Stimulated activated naive B cell treated with anti-CD40 and anti-IgM and Interleukin-4, amounts not matched to agents 10 μg/mL and 1 μg/mL and 100 μg/mL, for 72 hours (primary cell): Measurements from ENCODE around the gene CCDC12.

Source experiments
- ATAC-seq, 2 donors: fragments of 150-1000 bp; cut with Tn5 transposase; replicated peaks; 2 replicates each; pipeline ENCODE4 v1.10.0; 2021; ENCODE audit warnings: moderate library complexity in 1 of 2
- DNase-seq: peaks from one replicate; pipeline ENCODE4 v3.0.0; 2021
- H3K27ac Mint-ChIP-seq: one replicate; pipeline ENCODE4 v1.8.0; 2022; ENCODE audit warnings: mild to moderate bottlenecking, mixed read lengths
- H3K27me3 Mint-ChIP-seq, 2 donors: one replicate each; pipeline ENCODE4 v1.8.0; 2022; ENCODE audit warnings: mixed read lengths in 2 of 2
- H3K36me3 Mint-ChIP-seq, 2 donors: one replicate each; pipeline ENCODE4 v1.8.0; 2022; ENCODE audit warnings: mixed read lengths in 2 of 2, mild to moderate bottlenecking in 1 of 2
- H3K4me1 Mint-ChIP-seq, 2 donors: one replicate each; pipeline ENCODE4 v1.8.0; 2022; ENCODE audit warnings: mixed read lengths in 2 of 2, mild to moderate bottlenecking in 1 of 2
- H3K4me3 Mint-ChIP-seq, 2 donors: one replicate each; pipeline ENCODE4 v1.8.0; 2022; ENCODE audit warnings: mild to moderate bottlenecking in 2 of 2, mixed read lengths in 2 of 2, moderate library complexity in 1 of 2
- H3K9me3 Mint-ChIP-seq, 2 donors: one replicate each; pipeline ENCODE4 v1.8.0; 2022; ENCODE audit warnings: mixed read lengths in 2 of 2, mild to moderate bottlenecking in 1 of 2

Gene CCDC12

DNA sequence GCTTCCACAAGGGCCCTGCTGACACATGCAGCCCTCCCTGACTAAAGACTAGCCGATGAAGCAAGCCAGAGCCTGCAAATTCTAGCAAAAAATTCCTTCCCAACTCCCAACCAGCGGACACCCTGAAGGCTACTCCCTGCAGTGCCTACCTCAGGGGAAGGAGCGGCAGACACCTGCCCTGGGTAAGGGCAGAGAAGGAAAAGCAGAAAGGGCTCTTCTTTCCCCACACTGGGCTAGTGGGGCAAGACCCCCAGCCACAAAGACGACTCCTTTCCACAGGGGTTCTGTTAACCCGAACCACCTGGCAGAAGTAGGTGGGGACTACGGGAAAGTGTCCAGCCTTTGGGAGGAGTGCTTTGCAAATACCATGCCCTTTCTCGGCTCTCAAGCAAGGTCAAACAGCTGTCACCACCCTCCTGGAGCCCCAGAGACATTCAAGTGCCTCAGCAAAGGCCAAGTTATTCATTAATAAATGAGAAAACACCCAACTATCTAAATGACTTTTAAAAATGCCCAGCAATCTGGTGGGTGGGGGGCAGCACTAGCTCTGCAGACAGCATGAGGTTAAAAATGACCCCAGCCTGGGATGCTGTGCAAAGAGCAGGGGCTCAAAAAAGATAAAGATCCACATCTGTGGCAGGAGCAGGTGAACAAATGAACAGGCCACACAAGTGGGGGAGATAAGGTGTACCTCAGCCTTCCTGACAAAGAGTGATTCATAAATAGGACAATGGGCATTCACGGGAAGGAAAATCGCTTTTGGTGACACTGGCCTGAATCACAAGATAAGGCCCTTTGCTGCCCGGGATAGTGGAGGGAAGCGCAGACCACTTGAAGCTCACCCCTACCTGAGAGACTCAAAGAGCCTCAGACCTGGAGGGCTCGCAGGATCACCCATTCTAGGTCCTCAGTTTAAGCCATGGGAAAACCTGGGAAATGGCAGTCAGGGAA, 33.0 kb downstream of the CCDC12 start:
- no peaks in the 10 kb centered on the region for H3K27me3 Mint-ChIP-seq
- peak overlapping the region; percentile 51 to 60 for H3K4me3 Mint-ChIP-seq
- no peak for DNase-seq
- peaks cover 81 to 98% of the 10 kb centered on the region in 2 donors for H3K4me1 Mint-ChIP-seq
- H3K36me3 Mint-ChIP-seq: peaks cover 53 to 77% of the 10 kb centered on the region in 2 donors
- ATAC-seq: peak; percentile 77 to 80
- peak overlapping the region; percentile 88 for H3K27ac Mint-ChIP-seq
- no peaks in the 10 kb centered on the region for H3K9me3 Mint-ChIP-seq

DNA sequence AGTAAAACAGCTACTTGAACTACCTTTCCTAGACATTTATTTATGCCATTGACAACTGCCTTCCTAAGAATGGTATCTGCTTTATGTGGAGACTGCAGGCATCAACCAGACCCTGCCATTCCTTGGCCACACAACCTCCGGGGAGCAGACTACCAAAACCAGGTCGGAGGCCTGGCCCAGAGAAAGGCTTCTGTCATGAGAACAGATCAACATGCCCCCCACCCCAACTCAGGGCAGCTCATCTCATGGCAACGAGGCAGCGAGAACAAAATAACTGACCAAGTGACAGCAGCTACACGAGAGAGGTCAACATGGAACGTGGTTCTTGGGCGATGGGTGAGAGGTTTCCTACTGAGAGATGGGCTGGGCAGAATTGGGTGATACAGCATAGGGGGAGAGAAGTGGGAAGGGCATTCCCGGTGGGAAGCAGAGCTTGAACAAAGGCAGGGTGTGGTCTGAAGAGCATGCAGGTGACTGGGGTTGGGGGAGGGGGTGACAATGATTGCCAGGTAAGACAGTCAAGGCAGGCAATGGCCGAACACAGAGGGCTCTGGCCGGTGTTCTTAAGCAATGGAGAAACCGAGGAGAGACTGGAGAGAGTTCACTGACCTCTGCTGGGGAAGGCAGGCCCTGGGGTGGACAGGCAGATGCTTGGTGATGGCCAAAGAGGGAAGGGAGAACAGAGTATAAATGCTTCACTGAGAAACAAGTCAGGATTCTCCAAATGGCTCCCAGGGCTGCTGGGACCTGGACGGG, 33.9 kb downstream of the CCDC12 start:
- ATAC-seq: no peak
- DNase-seq: no peak
- Mint-ChIP-seq H3K27ac (peak overlapping the region; percentile 88), H3K27me3 (no peaks in the 10 kb centered on the region), H3K4me3 (peak overlapping the region; percentile 30 to 51), H3K4me1 (peaks cover 79 to 98% of the 10 kb centered on the region in 2 donors), H3K36me3 (peaks cover 52 to 79% of the 10 kb centered on the region in 2 donors), H3K9me3 (no peaks in the 10 kb centered on the region)

DNA sequence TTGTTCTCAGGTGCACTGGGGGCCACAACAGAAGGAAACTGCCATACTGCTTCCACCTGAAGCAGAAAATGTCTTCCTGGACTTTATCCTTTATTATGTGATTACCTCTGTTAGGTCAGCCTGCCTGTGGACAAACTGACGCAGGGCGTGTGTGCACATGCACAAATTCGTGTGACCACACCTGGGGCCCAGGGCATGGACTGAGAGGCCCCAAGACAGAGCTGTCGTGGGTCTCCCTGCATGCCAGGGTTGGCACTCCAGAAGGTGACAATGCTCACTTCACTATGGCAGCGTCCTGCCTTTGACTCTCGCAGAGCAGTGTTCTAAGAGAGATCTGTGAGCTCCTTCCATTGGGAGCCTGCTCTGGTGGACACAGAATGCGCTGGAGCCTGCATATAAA, 34.5 kb downstream of the CCDC12 start:
- Mint-ChIP-seq H3K4me3 (no peak overlapping the region), H3K9me3 (no peaks in the 10 kb centered on the region), H3K36me3 (peaks cover 53 to 78% of the 10 kb centered on the region in 2 donors), H3K27me3 (no peaks in the 10 kb centered on the region), H3K27ac (peak overlapping the region; percentile 88), H3K4me1 (peaks cover 76 to 97% of the 10 kb centered on the region in 2 donors)
- no peak for ATAC-seq
- no peak for DNase-seq

DNA sequence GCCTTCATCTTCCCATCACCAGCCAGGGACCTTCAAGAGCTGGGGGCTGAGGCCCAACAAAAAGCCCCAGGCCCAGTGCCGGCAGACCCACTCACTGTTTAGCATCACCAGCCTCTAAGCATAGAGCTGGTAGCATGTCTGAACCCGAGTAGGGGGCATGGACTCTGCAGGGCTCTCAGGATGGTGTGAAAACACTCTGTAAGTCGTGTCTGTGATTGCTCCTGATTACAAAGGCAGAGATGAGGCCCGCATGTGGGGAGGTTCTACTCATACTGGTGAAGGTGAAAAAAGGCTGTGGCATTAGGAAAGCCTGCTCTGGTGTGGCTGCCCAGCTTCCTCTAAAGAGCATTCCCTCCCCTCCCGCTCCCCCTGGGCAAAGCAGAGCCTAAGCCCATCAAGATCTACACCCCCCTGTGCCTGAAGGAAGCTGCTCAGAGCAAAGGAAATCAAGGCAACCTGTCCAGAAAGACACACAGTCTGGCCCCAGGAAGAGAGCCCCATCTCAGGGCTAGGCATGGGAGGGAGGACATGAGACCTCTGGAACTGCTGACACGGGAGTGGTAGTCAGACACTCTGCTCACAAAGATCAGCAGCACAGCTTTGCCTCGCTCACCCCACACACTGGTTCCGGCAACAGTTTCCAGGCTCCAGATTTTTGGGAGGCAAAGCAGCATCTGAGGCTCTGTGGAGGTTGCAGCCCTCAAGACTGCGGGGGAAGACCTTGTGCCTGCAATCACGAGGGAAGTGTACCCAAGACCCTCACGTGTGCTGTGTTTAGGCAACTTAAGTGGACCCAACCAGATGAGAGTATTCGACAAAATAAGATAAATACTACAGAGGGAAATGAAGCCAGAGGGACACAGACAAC, 36.7 kb downstream of the CCDC12 start:
- ATAC-seq: no peak
- no peak for DNase-seq
- Mint-ChIP-seq H3K36me3 (peaks cover 48 to 80% of the 10 kb centered on the region in 2 donors), H3K27me3 (no peaks in the 10 kb centered on the region), H3K9me3 (no peaks in the 10 kb centered on the region), H3K4me3 (peak overlapping the region in 1 of 2 donors; percentile 17), H3K27ac (peak overlapping the region; percentile 95), H3K4me1 (peaks cover 71 to 95% of the 10 kb centered on the region in 2 donors)

DNA sequence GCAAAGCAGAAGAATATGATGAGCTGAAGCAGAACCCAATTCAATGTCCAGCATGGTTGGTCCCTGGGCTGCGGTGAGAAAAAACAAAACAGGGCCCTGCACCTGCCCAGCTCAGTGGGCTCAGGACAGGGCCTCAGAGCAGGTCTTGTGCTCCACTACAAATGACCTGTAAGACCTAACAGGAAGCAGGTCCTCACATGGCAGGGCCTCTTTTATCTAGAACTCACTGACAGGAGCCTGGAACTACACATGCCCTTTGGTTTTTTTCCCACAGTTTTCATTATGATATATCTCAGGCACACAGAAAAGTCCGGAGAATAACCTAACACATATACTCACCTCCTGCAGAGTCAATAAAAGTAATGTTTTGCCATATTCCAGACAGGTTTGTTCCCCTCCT, 38.4 kb downstream of the CCDC12 start:
- Mint-ChIP-seq H3K4me3 (no peak overlapping the region), H3K27ac (peak overlapping the region; percentile 83), H3K4me1 (peaks cover 62 to 95% of the 10 kb centered on the region in 2 donors), H3K9me3 (no peaks in the 10 kb centered on the region), H3K36me3 (peaks cover 45 to 77% of the 10 kb centered on the region in 2 donors), H3K27me3 (no peaks in the 10 kb centered on the region)
- ATAC-seq: no peak
- DNase-seq: no peak

DNA sequence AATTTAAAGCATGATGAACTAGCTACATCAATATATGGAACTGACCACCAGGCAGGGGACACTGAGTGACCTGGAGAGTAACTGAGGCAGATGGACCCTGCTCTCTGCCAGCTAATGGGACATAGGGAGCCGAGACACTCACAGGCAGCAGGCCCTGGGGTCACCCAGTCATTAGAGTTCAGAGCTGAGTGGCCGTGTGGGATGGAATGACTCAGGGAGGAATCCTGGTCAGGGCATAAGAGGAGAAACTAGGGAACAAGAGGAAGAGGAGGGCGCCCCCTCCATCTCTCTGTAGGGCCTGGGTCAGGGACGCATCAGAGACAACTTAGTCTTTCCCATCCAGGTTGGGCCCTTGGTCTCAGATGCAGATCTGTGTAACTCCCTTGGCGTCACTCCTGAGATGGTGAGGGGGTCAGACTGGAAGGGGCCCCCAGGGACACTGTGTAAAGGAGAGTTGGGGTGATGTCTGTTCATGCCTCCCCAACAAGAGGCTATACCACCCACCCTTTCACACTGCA, 39.8 kb downstream of the CCDC12 start:
- DNase-seq: no peak
- no peak overlapping the region for H3K4me3 Mint-ChIP-seq
- no peaks in the 10 kb centered on the region for H3K9me3 Mint-ChIP-seq
- H3K36me3 Mint-ChIP-seq: peaks cover 43 to 77% of the 10 kb centered on the region in 2 donors
- peaks cover 62 to 95% of the 10 kb centered on the region in 2 donors for H3K4me1 Mint-ChIP-seq
- ATAC-seq: no peak
- no peaks in the 10 kb centered on the region for H3K27me3 Mint-ChIP-seq
- peak overlapping the region; percentile 43 for H3K27ac Mint-ChIP-seq

DNA sequence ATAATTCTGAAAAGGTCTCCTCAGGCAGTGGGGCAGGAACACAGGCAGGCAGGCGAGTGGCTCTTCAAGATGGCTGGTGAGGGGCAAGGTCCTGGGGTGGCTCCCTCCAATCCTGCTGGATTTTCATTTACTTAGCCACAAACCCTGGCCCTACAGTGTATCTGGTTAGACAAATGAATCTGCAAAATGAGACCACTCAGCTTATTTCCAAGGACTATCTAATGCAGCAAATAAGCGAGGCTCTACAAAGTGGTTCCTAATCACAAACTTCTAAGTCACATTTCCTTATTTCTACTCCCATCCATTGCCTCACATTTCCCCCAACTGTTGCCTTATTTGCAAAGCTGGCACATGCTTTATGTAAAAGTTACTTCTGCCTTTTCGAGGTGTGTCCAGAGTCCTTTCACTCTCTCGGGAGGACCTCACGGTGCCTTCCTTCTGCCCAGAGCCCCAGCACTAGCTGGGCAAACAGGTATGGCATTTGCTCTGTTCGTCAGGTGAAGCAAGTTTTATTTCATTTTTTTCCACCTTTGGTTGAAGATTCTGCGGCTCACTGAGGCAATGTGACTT, 40.5 kb downstream of the CCDC12 start:
- Mint-ChIP-seq H3K9me3 (no peaks in the 10 kb centered on the region), H3K4me1 (peaks cover 67 to 95% of the 10 kb centered on the region in 2 donors), H3K27me3 (no peaks in the 10 kb centered on the region), H3K4me3 (no peak overlapping the region), H3K27ac (peak overlapping the region; percentile 51), H3K36me3 (peaks cover 46 to 83% of the 10 kb centered on the region in 2 donors)
- ATAC-seq (no peak), DNase-seq (no peak)

DNA sequence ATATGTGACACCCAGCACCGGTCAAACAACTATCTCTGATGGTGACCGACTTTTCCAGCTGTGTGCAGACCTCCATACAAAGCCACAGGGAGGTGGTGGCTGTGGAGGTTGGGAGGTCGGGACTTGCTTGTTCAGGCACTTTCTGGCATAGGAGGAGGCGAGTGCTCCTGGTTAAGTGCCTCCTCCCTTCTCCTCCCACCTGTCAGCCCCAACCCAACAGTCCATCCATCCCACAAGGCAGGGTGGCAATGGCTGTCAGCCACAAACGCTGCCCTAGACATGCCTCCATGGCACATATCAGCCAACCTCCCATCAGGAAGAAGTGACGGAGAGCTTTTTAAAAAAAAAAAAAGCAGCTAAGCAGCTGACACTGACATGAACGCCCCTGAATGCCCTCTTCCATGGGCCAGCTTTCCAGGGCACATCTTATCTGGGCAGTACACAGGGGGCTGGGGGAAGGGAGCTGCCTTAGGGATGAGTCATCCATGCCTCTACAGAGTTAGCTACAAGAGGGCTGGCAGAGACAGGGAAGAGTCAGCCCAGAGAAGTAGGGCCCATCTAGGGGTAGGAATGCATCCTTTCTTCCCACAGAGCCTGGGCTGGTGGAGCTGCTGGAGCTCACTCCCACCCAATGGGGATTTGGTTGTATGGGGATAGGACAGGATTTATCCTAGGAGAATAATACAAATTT, 41.2 kb downstream of the CCDC12 start:
- H3K36me3 Mint-ChIP-seq: peaks cover 49 to 86% of the 10 kb centered on the region in 2 donors
- no peak for ATAC-seq

DNA sequence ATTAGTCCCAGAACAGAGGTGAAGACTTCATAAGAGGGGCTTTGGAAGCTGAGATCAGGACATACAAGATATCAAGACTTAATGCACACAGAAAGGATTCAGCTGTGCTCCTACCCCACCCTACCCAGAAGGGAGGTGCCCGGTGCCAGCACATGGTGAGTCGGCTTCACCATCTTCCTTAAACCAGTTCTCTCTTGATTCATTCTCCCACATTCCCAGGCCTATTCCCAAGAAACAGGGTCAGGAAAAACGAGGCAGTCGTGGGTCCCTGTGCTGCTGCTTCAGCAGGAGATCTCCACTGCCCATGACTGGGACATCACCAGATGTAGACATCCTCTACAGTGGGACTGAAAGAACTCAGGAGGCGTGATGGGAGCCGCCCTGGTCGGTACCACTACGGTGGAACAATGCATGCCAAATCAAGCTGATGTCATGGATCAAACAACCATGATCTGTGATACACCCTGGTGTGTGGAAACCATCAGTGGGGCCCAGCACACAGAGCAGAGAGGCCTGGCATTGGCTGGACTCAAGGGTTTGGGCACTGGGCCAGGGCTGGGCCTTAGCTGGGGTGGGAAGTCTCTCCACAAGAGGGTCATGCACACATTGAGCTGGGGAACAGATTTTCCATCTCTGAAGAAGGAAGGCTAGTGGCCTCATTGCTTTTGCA, 41.9 kb downstream of the CCDC12 start:
- no peak for ATAC-seq
- Mint-ChIP-seq H3K4me3 (no peak overlapping the region), H3K27ac (peak overlapping the region; percentile 86), H3K36me3 (peaks cover 47 to 83% of the 10 kb centered on the region in 2 donors), H3K4me1 (peaks cover 66 to 97% of the 10 kb centered on the region in 2 donors), H3K27me3 (no peaks in the 10 kb centered on the region), H3K9me3 (no peaks in the 10 kb centered on the region)
- no peak for DNase-seq

More for the DNA sequence above, 41.2 kb downstream of the CCDC12 start:
- H3K9me3 Mint-ChIP-seq: no peaks in the 10 kb centered on the region
- H3K27ac Mint-ChIP-seq: peak overlapping the region; percentile 86
- no peaks in the 10 kb centered on the region for H3K27me3 Mint-ChIP-seq
- no peak for DNase-seq
- H3K4me3 Mint-ChIP-seq: no peak overlapping the region
- H3K4me1 Mint-ChIP-seq: peaks cover 69 to 97% of the 10 kb centered on the region in 2 donors

DNA sequence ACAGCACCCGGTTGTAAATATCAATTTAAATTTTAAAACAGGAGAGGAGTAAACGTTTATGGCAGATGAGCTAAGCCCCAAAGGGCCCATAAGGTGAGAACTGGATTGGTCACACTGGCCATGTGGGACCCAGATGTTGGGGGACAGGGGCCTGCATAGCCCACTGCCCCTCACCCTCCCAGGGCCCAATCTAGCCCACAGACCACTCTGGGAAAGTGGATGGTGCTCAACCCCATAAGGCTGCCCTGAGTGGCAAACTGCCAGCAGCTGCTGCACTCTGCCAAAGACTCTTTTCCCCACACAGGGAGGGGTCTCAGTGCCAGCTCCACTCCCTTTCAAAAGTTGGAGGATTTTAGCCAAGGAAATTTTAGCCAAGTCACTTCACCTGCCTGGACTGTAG, 42.5 kb downstream of the CCDC12 start:
- Mint-ChIP-seq H3K27me3 (no peaks in the 10 kb centered on the region), H3K27ac (peak overlapping the region; percentile 62), H3K4me3 (no peak overlapping the region), H3K4me1 (peaks cover 66 to 97% of the 10 kb centered on the region in 2 donors), H3K36me3 (peaks cover 48 to 83% of the 10 kb centered on the region in 2 donors), H3K9me3 (peaks cover 2 to 3% of the 10 kb centered on the region in 2 donors)
- DNase-seq: no peak
- no peak for ATAC-seq

DNA sequence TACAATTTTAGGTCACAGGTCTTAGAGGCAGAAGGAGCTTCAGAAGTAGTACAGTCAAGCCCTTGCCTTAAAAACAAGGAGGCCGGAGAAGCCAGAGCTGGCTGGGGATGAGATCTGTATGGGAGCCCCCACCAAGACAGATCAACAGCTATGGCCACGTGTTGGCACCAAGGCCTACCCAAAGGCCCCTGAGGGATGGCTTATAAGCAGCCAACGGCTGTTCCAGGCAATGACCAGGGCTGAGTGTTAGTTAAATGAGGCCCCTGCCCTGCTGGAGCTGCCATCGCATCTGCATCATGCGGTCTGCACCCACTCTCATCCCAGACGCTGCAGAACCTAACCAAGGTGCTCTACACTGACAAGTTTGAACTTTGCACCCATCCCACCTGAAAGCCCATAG, 43.3 kb downstream of the CCDC12 start:
- Mint-ChIP-seq H3K27ac (peak overlapping the region; percentile 94), H3K27me3 (no peaks in the 10 kb centered on the region), H3K4me3 (no peak overlapping the region), H3K9me3 (peaks cover 7 to 8% of the 10 kb centered on the region in 2 donors), H3K4me1 (peaks cover 67 to 97% of the 10 kb centered on the region in 2 donors), H3K36me3 (peaks cover 50 to 83% of the 10 kb centered on the region in 2 donors)
- no peak for ATAC-seq
- DNase-seq: no peak

DNA sequence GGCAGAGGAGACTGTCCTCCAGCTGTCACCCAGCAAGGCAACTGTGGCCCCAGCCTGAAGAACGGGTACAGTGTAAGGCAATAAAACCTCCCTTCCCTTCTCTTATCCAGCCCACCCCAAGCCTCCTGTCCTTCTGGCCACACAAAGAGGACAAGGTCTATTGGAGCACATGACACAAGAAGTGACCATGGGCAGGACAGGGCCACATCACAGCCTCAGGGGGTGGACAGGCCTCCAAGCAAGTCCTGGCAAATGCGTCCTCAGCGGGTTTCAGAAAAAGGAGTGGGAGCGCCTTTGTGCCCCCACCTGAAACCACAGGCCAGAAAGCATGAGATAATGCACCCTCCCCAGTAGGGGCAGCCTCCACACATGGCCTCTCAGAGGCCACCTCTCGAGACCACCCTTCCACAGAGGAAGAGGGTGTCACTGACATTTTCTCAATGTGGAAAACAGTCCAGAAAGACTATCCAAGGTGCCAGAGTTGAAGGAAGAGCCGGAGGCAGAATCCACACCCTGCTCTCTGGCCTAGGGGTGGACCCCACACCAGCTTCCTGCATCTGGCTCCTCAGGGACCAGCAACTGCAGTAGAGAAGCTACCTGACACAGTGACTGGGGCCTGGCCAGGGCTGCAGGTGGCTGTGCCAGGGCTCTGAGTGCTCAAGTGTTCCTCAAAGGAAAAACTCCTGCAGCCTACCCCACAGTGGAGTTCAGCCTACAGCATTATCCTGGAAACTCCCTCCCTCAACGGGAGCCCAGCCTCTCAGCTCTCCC, 43.9 kb downstream of the CCDC12 start:
- H3K4me1 Mint-ChIP-seq: peaks cover 62 to 94% of the 10 kb centered on the region in 2 donors
- no peak for ATAC-seq
- peak overlapping the region; percentile 94 for H3K27ac Mint-ChIP-seq
- H3K36me3 Mint-ChIP-seq: peaks cover 46 to 78% of the 10 kb centered on the region in 2 donors
- H3K9me3 Mint-ChIP-seq: peaks cover 7 to 8% of the 10 kb centered on the region in 2 donors
- DNase-seq: no peak
- H3K4me3 Mint-ChIP-seq: no peak overlapping the region
- no peaks in the 10 kb centered on the region for H3K27me3 Mint-ChIP-seq
